IMR-90 (cell line): ENCODE measurements around the gene PPP5C. TPM values are rescaled to one million over a fixed set of nuclear protein-coding genes. Genes with fewer than 3 reads are reported as not detected.

Experiments
- ATAC-seq: fragments of 200-7000 bp; cut with Tn5 transposase; 2 replicates; pipeline ENCODE4 v1.9.1; 2020; ENCODE audit warnings: low read depth, mild to moderate bottlenecking, moderate library complexity
- BruUV-seq: library from RNA; stranded (reverse); fragments of 400-500 nt; replicated peaks from 2 replicates; lab custom pipeline; 2021; lab: Mats Ljungman, UMichigan
- CTCF ChIA-PET: fragments of 300-600 bp; formaldehyde crosslinking; extraction: SDS; loops from one replicate; lab custom pipeline; 2021; ENCODE audit warnings: antibody characterized with exemption; lab: Yijun Ruan, JAX
- POLR2A ChIA-PET: fragments of 300-600 bp; sonication (Branson Sonifier 250); formaldehyde crosslinking; loops from one replicate; lab custom pipeline; 2022; ENCODE audit warnings: antibody characterized with exemption; ENCODE audit not compliant: unreplicated experiment; lab: Charles Lee
- DNase-seq: peaks from one replicate; pipeline ENCODE4 v3.0.0; 2013
- H2AFZ ChIP-seq: replicated peaks from 2 replicates; pipeline ENCODE3; 2013; ENCODE audit warnings: low read length, mild to moderate bottlenecking; ENCODE audit not compliant: poor library complexity
- H2AK5ac ChIP-seq: 2 replicates; pipeline ENCODE4 v1.6.1; 2013; ENCODE audit warnings: low read depth, low read length, inconsistent platforms
- H2AK9ac ChIP-seq: replicated peaks from 2 replicates; pipeline ENCODE3; 2013; ENCODE audit warnings: mild to moderate bottlenecking, low read depth, low read length, moderate library complexity; ENCODE audit not compliant: poor library complexity
- H2BK120ac ChIP-seq: 2 replicates; pipeline ENCODE4 v1.6.1; 2013; ENCODE audit warnings: low read depth, low read length, inconsistent platforms
- H2BK15ac ChIP-seq: 3 replicates; pipeline ENCODE4 v1.6.1; 2013; ENCODE audit warnings: low read depth, low read length, inconsistent platforms
- H2BK20ac ChIP-seq: 2 replicates; pipeline ENCODE4 v1.6.1; 2013; ENCODE audit warnings: low read depth, mild to moderate bottlenecking, inconsistent platforms, low read length, moderate library complexity
- H2BK5ac ChIP-seq: 2 replicates; pipeline ENCODE4 v1.6.1; 2013; ENCODE audit warnings: mild to moderate bottlenecking, low read depth, low read length, inconsistent platforms; ENCODE audit not compliant: poor library complexity, severe bottlenecking
- H3K14ac ChIP-seq: replicated peaks from 2 replicates; pipeline ENCODE4 v1.6.1; 2013; ENCODE audit warnings: low read depth, low read length, inconsistent platforms
- H3K18ac ChIP-seq: 2 replicates; pipeline ENCODE4 v1.6.1; 2013; ENCODE audit warnings: low read depth, low read length, control low read depth
- H3K23ac ChIP-seq: 2 replicates; pipeline ENCODE4 v1.6.1; 2013; ENCODE audit warnings: low read depth, low read length, inconsistent platforms
- H3K27ac ChIP-seq: 2 replicates; pipeline ENCODE4 v1.5.1; 2013; ENCODE audit warnings: mild to moderate bottlenecking, control low read depth, low read length; ENCODE audit not compliant: insufficient read depth
- H3K27me3 ChIP-seq: 2 replicates; pipeline ENCODE4 v1.6.1; 2013; ENCODE audit warnings: low read length; ENCODE audit not compliant: control insufficient read depth, insufficient read depth
- H3K36me3 ChIP-seq: 2 replicates; pipeline ENCODE4 v1.6.1; 2013; ENCODE audit warnings: low read length, mixed read lengths; ENCODE audit not compliant: control insufficient read depth, insufficient read depth
- H3K4ac ChIP-seq: 2 replicates; pipeline ENCODE4 v1.6.1; 2013; ENCODE audit warnings: low read depth, low read length, inconsistent platforms
- H3K4me1 ChIP-seq: 2 replicates; pipeline ENCODE4 v1.6.1; 2013; ENCODE audit warnings: low read length, mixed read lengths; ENCODE audit not compliant: control insufficient read depth, insufficient read depth
- H3K4me2 ChIP-seq: 2 replicates; pipeline ENCODE4 v1.6.1; 2013; ENCODE audit warnings: low read depth, mild to moderate bottlenecking, control low read depth, low read length, moderate library complexity
- H3K4me3 ChIP-seq: 2 replicates; pipeline ENCODE4 v1.5.1; 2013; ENCODE audit warnings: low read depth, mild to moderate bottlenecking, control low read depth, low read length, moderate library complexity; ENCODE audit not compliant: insufficient read depth
- H3K56ac ChIP-seq: 2 replicates; pipeline ENCODE4 v1.6.1; 2013; ENCODE audit warnings: low read length, inconsistent platforms; ENCODE audit not compliant: insufficient read depth; ENCODE audit errors: extremely low read depth
- H3K79me1 ChIP-seq, 2 experiments: 2 replicates each; pipeline ENCODE4 v1.6.1; 2013; ENCODE audit warnings: low read length in 2 of 2, inconsistent platforms in 1 of 2, low read depth in 1 of 2
- H3K9ac ChIP-seq: 2 replicates; pipeline ENCODE4 v1.6.1; 2013; ENCODE audit warnings: low read depth, low read length, control low read depth
- H3K9me1 ChIP-seq: 2 replicates; pipeline ENCODE4 v1.6.1; 2013; ENCODE audit warnings: low read length, inconsistent platforms; ENCODE audit not compliant: insufficient read depth
- H3K9me3 ChIP-seq: 2 replicates; pipeline ENCODE4 v1.6.1; 2013; ENCODE audit warnings: low read length; ENCODE audit not compliant: control insufficient read depth, insufficient read depth
- H4K20me1 ChIP-seq: 2 replicates; pipeline ENCODE4 v1.6.1; 2013; ENCODE audit warnings: low read length, inconsistent platforms; ENCODE audit not compliant: insufficient read depth
- H4K5ac ChIP-seq: 2 replicates; pipeline ENCODE4 v1.6.1; 2013; ENCODE audit warnings: mild to moderate bottlenecking, low read depth, low read length, control low read depth
- H4K8ac ChIP-seq, 2 experiments: 2 replicates each; pipeline ENCODE4 v1.6.1; 2013; ENCODE audit warnings: low read depth in 2 of 2, low read length in 2 of 2, control low read depth in 1 of 2, inconsistent platforms in 1 of 2
- H4K91ac ChIP-seq: 2 replicates; pipeline ENCODE4 v1.6.1; 2013; ENCODE audit warnings: low read depth, low read length, inconsistent platforms; ENCODE audit not compliant: insufficient read depth
- BHLHE40 ChIP-seq: fragments of 150-350 bp; IDR thresholded peaks from 2 replicates; pipeline ENCODE4 v1.6.1; 2016; ENCODE audit warnings: mild to moderate bottlenecking, low read depth, low read length
- CTCF ChIP-seq: conservative IDR thresholded peaks from 2 replicates; pipeline ENCODE4 v1.5.1; 2012; ENCODE audit warnings: mild to moderate bottlenecking, low read depth, low read length, improper control_type of control experiment
- ELK1 ChIP-seq: fragments of 150-350 bp; IDR thresholded peaks from 2 replicates; pipeline ENCODE4 v1.6.1; 2016; ENCODE audit warnings: low read depth, mild to moderate bottlenecking, low read length, moderate library complexity, borderline replicate concordance
- FOS ChIP-seq: fragments of 150-350 bp; IDR thresholded peaks from 2 replicates; pipeline ENCODE4 v1.6.1; 2016; ENCODE audit warnings: low read depth, low read length
- MAZ ChIP-seq: IDR thresholded peaks from 2 replicates; pipeline ENCODE4 v1.6.1; 2012; ENCODE audit warnings: low read depth, mild to moderate bottlenecking, low read length, improper control_type of control experiment, moderate library complexity, borderline replicate concordance
- MXI1 ChIP-seq: IDR thresholded peaks from 2 replicates; pipeline ENCODE4 v1.6.1; 2012; ENCODE audit warnings: low read depth, mild to moderate bottlenecking, low read length, moderate library complexity, borderline replicate concordance
- NFE2L2 ChIP-seq: fragments of 150-350 bp; IDR thresholded peaks from 2 replicates; pipeline ENCODE4 v1.6.1; 2016; ENCODE audit warnings: low read depth, mild to moderate bottlenecking, low read length
- RFX5 ChIP-seq: IDR thresholded peaks from 2 replicates; pipeline ENCODE4 v1.8.0; 2012; ENCODE audit warnings: low read depth, mild to moderate bottlenecking, low read length, moderate library complexity
- WGBS, 2 experiments: methylation state at CpG; one replicate each; pipeline versions ENCODE4 v1.1.5 to v1.1.7; 2013; ENCODE audit warnings: missing lambda C conversion rate in 2 of 2; ENCODE audit not compliant: insufficient read length in 1 of 2; ENCODE audit errors: extremely low coverage in 2 of 2; 5-methylcytosine and 5-hydroxymethylcytosine counted together
- dilution Hi-C: fragments of 300-500 bp; cut with HindIII; formaldehyde crosslinking; loops from one replicate; pipeline ENCODE4 v1.14.3; 2018; ENCODE audit warnings: low sequenced_read_pairs; ENCODE audit not compliant: unreplicated experiment
- in situ Hi-C: fragments of 300-500 bp; cut with MboI; formaldehyde crosslinking; loops from 3 replicates; pipeline ENCODE4 v1.14.3; 2019; ENCODE audit warnings: low sequenced_read_pairs, inconsistent platforms, mixed read lengths
- intact Hi-C: fragments of 100-400 bp; cut with micrococcal nuclease; formaldehyde crosslinking; loops from 2 replicates; pipeline ENCODE4 v1.10.0; 2022
- polyA plus RNA-seq, 3 experiments: library from polyadenylated mRNA; depleted of rRNA; stranded (reverse); fragments of >200 nt; gene quantifications; 2 replicates each; pipeline ENCODE4 v1.2.3, GENCODE V29; 2012; ENCODE audit warnings: low replicate concordance in 1 of 3
- total RNA-seq: library from RNA; depleted of rRNA; stranded (reverse); fragments of >200 nt; gene quantifications from 2 replicates; pipeline ENCODE4 v1.2.3, GENCODE V29; 2012

The PPP5C gene
- total and polyA plus RNA-seq, 2 of the 4 experiments (the other 2 are of a cell fraction): 80.5 to 128 TPM

GRCh38 chr19:46344363-46344762 lies 2.5 kb upstream of the PPP5C start:
- Histone ChIP-seq H2AK9ac (no peak overlapping the region), H3K9me1 (peaks cover 10% of the 10 kb centered on the region), H4K20me1 (0 out of 2 replicates have a peak, but pooled peaks cover 4% of the 10 kb centered on the region), H2AFZ (no peak overlapping the region), H3K36me3 (no peaks in the 10 kb centered on the region), H2AK5ac (no peak overlapping the region), H3K18ac (no peak overlapping the region), H3K4me3 (no peak overlapping the region), H4K8ac (no peak overlapping the region), H4K91ac (no peak overlapping the region), H2BK20ac (no peak overlapping the region), H3K9me3 (no peaks in the 10 kb centered on the region), H3K9ac (no peak overlapping the region), H4K5ac (no peak overlapping the region), H3K27me3 (peaks cover 20% of the 10 kb centered on the region), H3K4me1 (no peaks in the 10 kb centered on the region; the same call in 1 of the 2 replicates), H3K56ac (no peak overlapping the region), H3K4ac (no peak overlapping the region), H3K14ac (no peak overlapping the region), H2BK120ac (no peak overlapping the region), H3K27ac (no peak overlapping the region), H2BK15ac (no peak overlapping the region), H3K23ac (no peak overlapping the region), H3K4me2 (no peak overlapping the region), H3K79me1 (peaks cover 15 to 24% of the 10 kb centered on the region in 2 experiments; a peak in 3 of 4 replicates), H2BK5ac (no peak overlapping the region)
- BruUV-seq: no TSS peak
- dilution Hi-C loops: no loop called here
- DNase-seq (no peak), ATAC-seq (no peak)
- CTCF ChIA-PET: no interaction called here
- no CpG with 5 or more reads among the region's 1 CpG for WGBS, 2 experiments
- TF ChIP-seq RFX5: no peak
- TF ChIP-seq ELK1: no peak
- TF ChIP-seq FOS: no peak
- TF ChIP-seq MXI1: no peak
- no peak for TF ChIP-seq BHLHE40
- TF ChIP-seq NFE2L2: no peak
- no peak for TF ChIP-seq CTCF
- TF ChIP-seq MAZ: no peak
- POLR2A ChIA-PET: no interaction called here
- in situ Hi-C loops: no loop called here
- intact Hi-C loops: no loop called here
